Measurements from ENCODE around the gene ANGPTL8.

Gene ANGPTL8

DNA sequence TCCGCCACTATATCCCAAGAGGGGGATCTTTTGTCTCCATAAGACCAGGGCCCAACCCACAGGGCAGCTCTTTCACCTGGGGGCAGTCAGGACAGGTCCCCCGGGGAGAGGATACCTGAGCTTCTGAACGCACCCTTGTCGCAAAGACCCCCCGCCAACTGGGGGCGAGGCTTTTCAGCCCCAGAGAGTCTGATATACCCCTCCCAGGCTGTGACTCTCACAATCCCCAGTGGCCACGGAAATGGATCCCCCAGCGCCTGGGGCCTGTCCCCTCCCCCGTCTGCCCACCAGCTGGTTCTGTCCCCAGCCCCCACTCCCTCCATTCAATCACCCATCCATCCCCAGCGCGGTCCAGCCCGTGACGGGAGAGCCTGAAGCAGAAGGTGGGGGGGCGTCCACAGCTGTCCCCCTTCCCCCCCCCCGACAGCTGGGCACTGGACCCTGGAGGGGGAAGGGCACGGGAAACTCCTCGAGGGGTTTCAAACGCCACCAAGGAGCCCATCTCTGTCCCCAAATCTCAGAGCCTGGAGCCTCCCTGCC is 22.1 kb downstream of the ANGPTL8 start:
- DNase-seq (ENCODE audit: low read depth, low spot score), result no peak

DNA sequence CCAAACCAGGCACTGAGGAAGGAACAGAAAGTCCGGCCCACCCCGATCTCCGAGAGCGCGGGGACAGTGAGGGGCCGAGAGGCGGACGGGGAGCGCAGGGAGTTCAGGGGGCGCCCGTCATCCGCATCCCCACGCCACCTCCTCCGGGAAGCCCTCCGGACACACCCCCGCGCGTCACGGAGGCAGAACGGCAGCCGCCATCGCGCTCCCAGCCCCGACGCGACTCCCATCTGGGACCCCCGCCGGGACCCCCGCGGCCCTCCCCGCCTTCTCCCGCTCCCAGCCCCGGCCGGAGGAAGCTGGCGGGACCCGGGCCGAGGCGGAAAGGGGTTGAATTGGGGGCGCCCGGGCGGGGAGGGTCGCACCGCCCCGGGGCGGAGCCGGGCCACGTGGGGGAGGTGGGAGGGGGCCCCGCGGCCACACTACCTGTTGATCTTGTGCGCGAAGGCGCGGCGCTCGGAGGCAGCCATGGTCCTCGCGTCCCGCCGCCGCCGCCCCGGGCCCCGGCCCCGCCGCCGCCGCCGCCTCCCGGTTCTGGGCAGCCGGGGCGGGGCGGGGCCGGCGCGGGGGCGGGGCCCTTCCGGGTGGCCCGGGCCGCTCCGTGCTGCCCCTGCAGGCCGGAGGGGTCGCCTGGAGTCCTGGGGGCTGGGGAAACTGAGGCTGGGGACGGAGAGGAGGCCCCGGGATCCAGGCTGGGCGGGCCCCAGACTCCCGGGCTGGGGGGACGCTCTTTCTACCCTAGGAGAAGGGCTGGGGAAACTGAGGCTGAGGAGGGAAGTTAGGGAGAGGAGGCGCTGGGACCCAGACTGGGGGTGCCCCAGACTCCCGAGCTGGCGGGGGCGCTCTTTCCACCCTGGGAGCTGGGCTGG is 22.8 kb downstream of the ANGPTL8 start, which contains the start of gene DOCK6:
DOCK6 (minus strand) TSS at position 554 of the 869 bp plus-strand sequence; CDS start at position 470, 84 bp downstream.
- DNase-seq (ENCODE audit: low read depth, low spot score), result no peak

DNA sequence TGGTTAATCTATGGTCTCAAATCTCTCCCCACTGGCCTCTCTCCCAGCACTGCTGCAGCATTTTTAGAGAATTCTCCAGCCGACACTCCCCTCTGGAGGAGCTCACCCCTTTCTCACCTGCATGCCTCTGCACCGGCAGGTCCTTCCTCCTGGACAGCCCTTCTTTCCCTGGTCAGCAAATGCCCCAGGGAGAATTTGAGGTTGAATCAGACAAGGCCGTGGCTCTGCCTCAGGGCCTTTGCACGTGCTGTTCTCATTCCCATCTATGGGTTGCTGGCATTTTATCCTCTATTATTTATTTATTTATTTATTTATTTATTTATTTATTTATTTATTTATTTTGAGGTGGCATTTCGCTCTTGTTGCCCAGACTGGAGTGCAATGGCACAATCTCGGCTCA is 24.3 kb downstream of the ANGPTL8 start:
- DNase-seq (ENCODE audit: low read depth, low spot score), result no peak

DNA sequence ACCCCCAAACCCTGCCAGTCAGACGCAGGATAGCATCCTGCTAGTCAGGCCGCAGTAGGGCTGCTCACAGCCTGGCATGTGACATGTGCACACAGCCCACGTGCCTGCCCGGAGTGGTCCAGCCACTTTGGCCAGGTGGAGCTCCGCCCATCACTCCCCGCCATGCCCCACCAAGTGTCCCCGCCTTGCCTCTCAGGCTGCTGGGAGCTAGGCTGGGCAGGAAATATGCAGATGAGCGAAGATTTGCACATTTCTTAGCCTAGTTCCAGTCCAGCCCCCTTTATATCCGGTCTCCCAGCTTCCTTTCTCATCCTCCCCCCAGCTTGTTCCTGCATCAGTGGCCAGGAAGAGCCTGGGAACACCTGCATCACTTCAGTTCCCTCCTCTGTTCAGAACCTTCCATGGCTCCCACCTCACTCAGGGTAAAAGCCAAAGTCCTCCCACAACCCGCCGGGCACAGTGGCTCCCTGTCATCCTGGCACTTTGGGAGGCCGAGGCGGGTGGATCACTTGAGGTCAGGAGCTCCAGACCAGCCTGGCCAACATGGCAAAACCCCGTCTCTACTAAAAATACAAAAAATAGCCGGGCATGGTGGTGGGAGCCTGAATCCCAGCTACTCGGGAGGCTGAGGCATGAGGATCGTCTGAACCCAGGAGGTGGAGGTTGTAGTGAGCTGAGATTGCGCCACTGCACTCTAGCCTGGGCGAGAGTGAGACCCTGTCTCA is 25.2 kb downstream of the ANGPTL8 start:
- DNase-seq (ENCODE audit: low read depth, low spot score), result no peak

DNA sequence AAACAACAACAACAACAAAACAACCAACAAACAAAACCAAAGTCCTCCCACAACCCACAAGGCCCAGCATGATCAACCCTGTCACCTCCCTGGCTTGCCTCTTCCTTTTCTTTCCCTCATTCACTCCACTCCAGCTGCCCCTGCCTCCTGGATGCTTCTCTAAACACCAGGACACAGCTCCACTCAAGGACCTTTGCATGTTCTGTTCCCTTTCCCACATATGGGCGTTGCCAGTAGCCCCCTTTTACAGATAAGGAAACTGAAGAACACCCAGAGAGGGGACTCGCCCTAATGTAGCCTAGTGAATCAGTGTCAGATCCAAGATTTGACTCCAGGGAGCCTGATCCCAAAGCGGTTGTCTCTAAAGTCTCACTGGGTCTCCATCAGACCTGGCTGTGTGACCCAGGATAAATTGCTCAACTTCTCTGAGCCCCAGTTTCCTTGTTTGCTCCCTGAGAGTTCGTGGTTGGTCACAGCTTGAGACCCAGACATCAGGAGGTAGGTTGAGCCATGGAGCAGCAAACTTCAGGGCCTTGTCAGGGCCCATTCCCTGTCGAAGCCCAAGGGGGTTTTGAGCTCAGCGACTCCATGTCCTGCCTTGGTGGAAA is 25.9 kb downstream of the ANGPTL8 start:
- no peak for DNase-seq (ENCODE audit: low read depth, low spot score)

DNA sequence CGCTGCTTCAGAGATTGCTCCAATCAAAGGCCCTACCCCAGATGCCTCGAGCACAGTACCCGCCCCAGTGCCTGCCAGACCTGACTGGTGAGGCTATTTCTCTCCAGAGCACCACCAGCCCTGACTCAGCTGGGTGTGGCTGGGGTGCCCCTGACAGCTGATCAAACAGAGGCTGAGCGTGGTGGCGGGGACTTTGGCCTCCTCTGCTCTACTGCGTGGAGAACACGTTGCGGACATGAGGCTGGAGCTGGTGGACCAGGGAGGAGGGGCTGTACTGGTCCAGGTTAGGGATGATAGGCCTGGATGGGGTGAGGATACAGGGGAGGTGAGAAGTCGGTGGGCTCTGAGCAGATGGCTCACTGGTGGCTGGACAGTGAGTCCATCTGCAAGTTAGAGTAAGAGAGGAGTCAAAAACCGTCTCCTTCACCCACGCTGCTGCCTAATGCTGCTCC is 26.4 kb downstream of the ANGPTL8 start:
- no peak for DNase-seq (ENCODE audit: low read depth, low spot score)

DNA sequence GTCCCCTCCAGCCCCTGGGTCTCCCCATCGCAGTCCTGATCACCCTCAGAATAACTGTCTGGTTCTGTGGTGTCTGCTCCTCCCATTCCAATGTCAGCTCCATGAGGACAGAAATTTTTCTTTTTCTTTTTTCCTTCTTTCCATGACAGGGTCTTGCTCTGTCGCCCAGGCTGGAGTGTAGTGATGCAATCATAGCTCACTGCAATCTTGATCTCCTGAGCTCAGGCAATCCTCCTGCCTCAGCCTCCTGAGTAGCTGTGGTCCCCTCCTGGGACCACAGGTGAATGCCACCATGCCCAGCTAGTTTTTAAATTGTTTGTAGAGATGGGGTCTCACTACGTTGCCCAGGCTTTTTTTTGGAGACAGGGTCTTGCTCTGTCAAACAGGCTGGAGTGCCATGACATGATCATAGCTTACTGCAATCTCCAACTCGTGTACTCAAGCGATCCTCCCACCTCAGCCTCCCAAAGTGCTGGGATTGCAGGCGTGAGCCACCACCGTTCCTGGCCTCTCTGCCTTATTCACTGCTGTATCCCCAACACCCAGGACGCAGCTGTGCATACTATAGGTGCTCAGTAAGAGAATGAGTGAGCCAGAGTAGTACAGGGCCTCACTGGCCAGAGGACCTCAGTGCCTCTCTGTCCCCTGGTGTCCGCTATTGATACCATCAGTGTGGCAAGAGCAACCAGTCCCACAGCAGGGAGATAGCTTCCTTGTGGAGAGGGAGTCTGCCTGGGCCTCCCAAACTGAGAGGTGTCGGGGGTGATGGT is 28.1 kb downstream of the ANGPTL8 start:
- DNase-seq (ENCODE audit: low read depth, low spot score), result no peak

DNA sequence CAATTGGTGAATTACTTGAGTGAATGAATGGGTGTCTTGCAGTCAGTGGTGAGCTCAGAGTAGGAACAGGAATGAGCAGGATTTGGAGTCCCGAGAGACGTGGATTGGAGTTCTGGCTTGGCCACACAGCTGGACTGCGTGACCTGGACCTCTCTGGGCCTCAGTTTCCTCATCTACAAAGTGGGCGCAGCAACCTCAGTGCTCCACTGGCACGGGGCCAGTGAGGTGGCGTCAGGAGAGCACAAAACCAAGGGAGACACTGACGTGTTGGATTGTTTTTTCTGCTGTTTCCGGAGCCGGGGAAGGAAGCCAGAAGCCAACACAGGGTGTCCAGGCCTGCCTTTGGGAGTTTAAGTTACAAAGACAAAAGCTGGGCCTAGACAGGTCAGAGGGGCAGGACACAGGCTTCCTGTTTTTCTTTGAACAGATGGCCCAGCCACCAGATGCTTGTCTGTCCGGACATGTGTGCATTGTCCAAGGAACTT is 29.4 kb downstream of the ANGPTL8 start:
- peak; percentile 29 for DNase-seq (ENCODE audit: low read depth, low spot score)

DNA sequence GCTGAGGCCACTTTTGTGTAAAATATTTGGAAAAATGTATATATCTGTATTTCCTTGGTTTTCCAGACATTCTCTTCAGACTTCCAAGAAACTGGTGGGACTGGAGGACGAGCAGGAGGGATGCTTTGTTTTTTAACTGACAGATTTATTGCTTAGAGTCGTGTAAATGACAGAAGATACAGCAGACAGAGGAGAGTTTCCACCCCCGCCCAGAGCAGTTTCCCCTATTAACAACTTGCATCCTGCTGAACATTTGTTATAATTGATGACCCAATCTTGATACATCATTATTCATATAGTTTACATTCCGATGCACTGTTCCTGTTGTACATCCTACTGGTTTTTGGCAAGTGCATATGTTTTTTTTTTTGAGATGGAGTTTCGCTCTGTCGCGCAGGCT is 30.0 kb downstream of the ANGPTL8 start:
- DNase-seq (ENCODE audit: low read depth, low spot score), result no peak

DNA sequence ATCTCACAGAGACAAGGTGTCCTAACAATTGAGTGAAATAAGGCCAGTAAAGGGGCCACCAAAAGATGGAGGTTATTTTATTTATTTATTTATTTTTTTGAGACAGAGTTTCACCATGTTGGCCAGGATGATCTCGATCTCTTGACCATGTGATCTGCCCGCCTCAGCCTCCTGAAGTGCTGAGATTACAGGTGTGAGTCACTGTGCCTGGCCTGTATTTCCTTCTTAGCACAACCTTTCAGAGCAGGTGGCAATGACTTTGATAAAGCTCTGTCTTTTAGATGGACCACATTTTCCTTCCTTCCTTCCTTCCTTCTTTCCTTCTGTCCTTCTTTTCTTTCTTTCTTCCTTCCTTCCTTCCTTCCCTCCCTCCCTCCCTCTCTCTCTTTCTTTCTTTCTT is 33.9 kb downstream of the ANGPTL8 start:
- no peak for DNase-seq (ENCODE audit: low read depth, low spot score)

DNA sequence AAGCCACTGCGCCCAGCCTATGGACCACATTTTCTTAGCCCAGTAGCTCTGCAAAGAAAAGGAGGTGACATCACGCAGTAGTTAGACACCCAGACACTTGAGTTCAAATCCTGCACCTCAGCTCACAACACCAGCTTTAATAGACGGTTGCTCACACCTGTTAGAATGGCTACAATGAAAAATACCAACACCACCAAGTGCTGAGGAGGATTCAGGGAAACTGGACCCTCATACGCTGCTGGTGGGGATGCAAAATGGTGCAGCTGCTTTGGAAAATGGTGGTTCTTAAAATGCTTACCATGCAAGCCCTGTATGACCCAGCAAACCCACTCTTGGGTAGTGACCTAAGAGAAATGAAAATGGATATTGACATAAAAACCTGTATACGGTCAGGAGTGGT is 34.6 kb downstream of the ANGPTL8 start:
- DNase-seq (ENCODE audit: low read depth, low spot score), result no peak

DNA sequence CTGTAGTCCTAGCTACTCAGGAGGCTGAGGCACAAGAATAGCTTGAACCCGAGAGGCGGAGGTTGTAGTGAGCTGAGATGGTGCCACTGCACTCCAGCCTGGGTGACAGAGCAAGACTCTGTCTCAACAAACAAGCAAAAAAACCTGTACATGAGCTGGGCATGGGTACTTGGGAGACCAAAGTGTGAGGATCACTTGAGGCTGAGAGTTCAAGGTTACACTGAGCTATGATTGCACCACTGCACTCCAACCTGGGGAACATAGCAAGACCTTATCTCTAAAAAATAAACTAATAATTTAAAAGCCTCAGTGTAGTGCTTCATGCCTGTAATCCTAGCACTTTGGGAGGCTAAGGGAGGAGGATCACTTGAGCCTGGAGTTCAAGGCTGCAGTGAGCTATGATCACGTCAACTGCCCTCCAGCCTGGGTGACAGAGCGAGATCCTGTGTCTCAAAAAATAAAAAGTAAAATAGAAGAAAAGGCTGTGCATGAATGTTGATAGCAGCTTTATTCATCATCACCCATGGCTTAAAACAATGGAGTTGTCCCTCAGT is 35.2 kb downstream of the ANGPTL8 start:
- no peak for DNase-seq (ENCODE audit: low read depth, low spot score)

DNA sequence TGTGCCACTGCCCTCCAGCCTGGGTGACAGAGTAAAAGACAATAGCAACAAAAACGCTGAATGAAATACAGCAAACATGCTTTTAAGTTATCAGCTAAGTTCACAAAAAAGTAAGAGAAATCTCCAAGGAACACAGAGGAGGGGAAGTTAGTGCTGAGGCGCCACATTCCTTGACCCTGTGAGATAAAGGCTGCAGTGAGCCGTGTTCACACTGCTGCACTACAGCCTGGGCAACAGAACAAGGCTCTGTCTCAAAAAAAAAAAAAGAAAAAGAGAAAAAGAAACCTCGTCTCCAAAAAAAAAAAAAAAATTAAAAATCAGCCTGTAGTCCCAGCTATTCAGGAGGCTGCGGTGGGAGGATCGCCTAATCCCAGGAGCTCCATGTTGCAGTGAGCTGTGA is 39.3 kb downstream of the ANGPTL8 start:
- DNase-seq (ENCODE audit: low read depth, low spot score), result no peak

DNA sequence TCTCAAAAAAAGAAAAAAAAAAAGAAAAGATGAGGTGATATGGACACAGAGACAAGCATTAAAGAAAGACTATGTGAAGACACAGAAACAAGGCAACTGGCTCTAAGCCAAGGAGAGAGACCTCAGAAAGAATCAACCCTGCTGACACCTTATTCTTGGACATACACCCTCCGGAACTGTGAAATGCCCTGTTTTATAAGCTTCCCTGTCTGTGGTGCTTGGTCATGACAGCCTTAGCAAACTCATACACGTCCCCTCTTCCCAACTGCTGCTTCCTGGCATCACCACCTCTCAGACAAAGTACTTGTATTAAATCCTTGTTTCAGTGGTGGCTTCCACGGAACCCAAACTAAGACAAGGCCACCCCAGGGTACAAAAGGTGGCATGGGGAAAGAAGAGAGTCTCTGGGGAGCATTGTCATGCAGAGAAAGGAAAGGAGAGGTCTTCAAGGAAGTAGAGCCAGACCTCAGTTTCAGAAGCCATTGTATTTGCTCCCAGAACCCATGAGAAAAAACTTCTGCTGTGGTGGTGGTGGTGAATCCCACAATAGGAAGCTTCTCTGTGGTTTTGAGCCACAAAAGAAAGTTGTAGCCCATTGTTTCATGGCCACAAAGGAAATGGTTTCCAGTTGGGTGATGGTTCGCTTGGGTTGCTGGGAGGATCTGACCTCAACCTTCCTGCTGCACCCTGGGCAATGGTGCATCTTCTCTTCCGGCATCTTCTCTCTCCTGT is 40.3 kb downstream of the ANGPTL8 start:
- DNase-seq (ENCODE audit: low read depth, low spot score), result no peak

DNA sequence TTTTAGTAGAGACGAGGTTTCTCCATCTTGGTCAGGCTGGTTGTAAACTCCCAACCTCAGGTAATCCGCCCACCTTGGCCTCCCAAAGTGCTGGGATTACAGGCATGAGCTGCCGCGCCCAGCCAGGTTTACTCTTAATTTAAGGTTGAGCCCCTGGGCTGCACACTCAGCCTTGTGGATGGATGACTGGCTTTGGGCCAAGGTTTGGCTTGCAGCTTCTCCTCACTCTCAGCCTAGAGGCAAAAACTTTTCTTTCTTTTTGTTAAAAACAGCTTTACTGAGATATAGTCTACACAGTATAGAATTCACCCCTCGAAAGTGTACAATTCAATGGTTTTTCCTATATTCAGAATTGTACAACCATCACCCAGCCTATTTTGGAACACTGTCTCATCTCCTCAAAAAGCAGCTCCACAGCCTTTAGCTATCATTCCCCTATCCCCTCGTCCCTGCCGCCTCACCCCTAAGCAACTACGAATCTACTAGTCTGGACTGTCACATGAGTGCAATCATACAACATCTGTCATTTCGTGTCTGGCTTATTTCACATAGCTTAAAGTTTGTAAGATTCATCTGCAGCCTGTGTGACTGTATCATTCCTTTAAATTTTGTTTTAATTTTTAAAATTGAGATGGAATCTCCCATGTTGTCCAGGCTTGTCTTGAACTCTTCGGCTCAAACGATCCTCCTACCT is 42.1 kb downstream of the ANGPTL8 start:
- no peak for DNase-seq (ENCODE audit: low read depth, low spot score)

DNA sequence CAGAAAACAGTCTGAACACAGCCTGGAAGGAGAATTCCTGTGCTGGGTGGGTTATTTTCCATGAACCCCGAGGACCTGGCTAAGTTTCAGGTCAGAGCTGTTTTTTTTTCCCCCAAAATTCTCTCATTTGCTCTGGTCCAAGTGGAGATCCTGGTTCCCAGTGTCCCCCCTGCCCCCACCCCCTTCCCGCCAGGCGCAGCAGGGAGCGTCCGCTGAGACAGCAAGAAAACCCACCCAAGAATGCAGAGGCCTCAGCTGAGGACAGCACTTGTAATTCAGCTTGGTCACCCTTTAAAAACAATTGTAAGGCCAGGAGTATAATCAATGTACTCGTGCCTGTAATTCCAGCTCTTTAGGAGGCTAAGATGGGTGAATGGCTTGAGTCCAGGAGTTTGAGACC is 45.1 kb downstream of the ANGPTL8 start:
- DNase-seq (ENCODE audit: low read depth, low spot score), result no peak

DNA sequence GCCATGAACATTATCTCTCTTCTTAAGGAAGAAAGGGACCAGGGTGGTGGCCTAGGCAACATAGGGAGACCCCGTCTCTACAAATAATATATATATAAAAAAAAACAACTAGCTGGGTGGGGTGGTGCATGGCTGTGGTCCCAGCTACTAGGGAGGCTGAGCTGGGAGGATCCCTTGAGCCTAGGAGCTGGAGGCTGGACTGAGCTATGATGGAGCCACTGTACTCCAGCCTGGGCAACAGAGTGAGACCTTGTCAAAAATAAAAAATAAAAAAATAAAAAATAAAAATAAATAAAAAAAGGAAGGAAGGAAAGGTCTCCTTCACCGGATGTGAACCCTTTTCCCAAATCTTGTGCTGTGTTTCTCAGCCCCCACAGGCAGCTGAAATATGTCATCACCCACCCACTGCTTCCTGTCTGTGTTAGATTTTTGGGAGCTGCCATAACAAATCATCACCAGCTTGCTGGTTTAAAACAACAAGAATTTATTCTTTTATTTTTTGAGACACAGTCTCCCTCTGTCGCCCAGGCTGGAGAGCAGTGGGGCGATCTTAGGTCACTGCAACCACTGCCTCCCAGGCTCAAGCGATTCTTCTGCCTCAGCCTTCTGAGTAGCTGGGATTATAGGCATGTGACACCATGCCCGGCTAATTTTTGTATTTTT is 47.0 kb downstream of the ANGPTL8 start:
- DNase-seq (ENCODE audit: low read depth, low spot score), result no peak

DNA sequence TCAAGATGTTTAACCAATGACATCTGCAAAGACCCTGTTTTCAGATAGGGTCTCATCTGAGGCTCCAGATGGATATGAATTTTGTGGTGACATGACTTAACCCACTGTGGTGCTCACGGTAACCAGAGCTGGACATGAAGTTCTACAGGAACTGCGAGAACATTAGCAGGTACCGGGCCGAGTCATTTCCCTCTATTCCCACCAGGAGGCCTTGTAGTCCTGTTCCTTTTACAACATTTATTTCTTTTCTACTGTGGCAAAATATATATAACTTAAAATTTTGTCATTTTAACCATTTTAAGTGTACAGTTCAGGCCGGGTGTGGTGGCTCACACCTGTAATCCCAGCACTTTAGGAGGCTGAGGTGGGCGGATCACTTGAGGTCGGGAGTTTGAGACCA is 48.9 kb downstream of the ANGPTL8 start:
- DNase-seq (ENCODE audit: low read depth, low spot score), result no peak

DNA sequence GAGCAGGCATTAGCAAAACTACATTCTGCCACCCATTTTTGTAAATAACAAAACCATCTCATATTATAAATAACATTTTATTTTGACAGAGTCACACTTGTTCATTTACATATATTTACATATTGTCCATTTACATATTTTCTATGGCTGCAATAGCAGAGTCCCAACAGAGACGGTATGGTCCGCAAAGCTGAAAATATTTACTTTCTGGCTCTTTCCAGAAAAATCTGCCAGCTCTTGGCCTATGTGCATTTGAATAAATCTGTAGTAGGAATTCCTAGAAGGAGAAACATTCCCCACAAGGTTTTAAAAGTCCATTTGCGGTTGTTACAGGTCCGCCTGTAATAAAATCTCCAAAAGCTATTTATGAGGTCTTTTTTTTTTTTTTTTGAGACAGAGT is 50.8 kb downstream of the ANGPTL8 start:
- no peak for DNase-seq (ENCODE audit: low read depth, low spot score)

All from brain pericyte (primary cell).